ENCODE data around the gene SPAG5. TPM values are rescaled to one million over a fixed set of nuclear protein-coding genes. Genes with fewer than 3 reads are reported as not detected.

The SPAG5 gene
- total RNA-seq, 1 donor = 4.3 TPM

- no peaks in the 10 kb centered on the region for H3K27me3 ChIP-seq (ENCODE audit: insufficient read depth, low read length)
- no peak overlapping the region for H3K27ac ChIP-seq (ENCODE audit: low read depth, low read length)
- no peak overlapping the region for H3K4me3 ChIP-seq (ENCODE audit: insufficient read depth, low read length)
- DNase-seq (ENCODE audit: insufficient read length, low spot score, missing footprints) = no peak
- no peaks in the 10 kb centered on the region for H3K4me1 ChIP-seq (ENCODE audit: insufficient read depth, low read length)
- no peaks in the 10 kb centered on the region for H3K9me3 ChIP-seq (ENCODE audit: low read depth, low read length)
- no peak for TF ChIP-seq CTCF (IDR thresholded peaks at IDR 0.05; ENCODE audit: extremely low read depth, low read depth, low read length)
- H3K4me2 ChIP-seq (ENCODE audit: insufficient read depth, low read length) = no peak overlapping the region
- H4K20me1 ChIP-seq (ENCODE audit: insufficient read depth, low read length) = peaks cover 18% of the 10 kb centered on the region
- peaks cover 36% of the 10 kb centered on the region for H3K79me2 ChIP-seq (ENCODE audit: insufficient read depth, low read length)
- no peak overlapping the region for H2AFZ ChIP-seq (ENCODE audit: low read length)
- peaks cover 93% of the 10 kb centered on the region for H3K36me3 ChIP-seq (ENCODE audit: insufficient read depth, low read length)
Observed at GRCh38 chr17:28635506-28635905, 36.7 kb upstream of the SPAG5 start.

GRCh38 chr17:28634206-28634865 lies 35.5 kb upstream of the SPAG5 start:
- DNase-seq (ENCODE audit: insufficient read length, low spot score, missing footprints) = no peak
- H3K27me3 ChIP-seq (ENCODE audit: insufficient read depth, low read length) = no peaks in the 10 kb centered on the region
- H3K36me3 ChIP-seq (ENCODE audit: insufficient read depth, low read length) = peaks cover 83% of the 10 kb centered on the region
- H3K4me3 ChIP-seq (ENCODE audit: insufficient read depth, low read length) = no peak overlapping the region
- peaks cover 18% of the 10 kb centered on the region for H4K20me1 ChIP-seq (ENCODE audit: insufficient read depth, low read length)
- TF ChIP-seq CTCF (IDR thresholded peaks at IDR 0.05; ENCODE audit: extremely low read depth, low read depth, low read length) = no peak
- H3K79me2 ChIP-seq (ENCODE audit: insufficient read depth, low read length) = peaks cover 32% of the 10 kb centered on the region
- H3K4me1 ChIP-seq (ENCODE audit: insufficient read depth, low read length) = no peaks in the 10 kb centered on the region
- no peak overlapping the region for H3K27ac ChIP-seq (ENCODE audit: low read depth, low read length)
- H2AFZ ChIP-seq (ENCODE audit: low read length) = no peak overlapping the region
- H3K4me2 ChIP-seq (ENCODE audit: insufficient read depth, low read length) = no peak overlapping the region
- H3K9me3 ChIP-seq (ENCODE audit: low read depth, low read length) = no peaks in the 10 kb centered on the region

- Histone ChIP-seq H3K79me2 (ENCODE audit: insufficient read depth, low read length) (no peaks in the 10 kb centered on the region), H3K36me3 (ENCODE audit: insufficient read depth, low read length) (peaks cover 69% of the 10 kb centered on the region), H3K9me3 (ENCODE audit: low read depth, low read length) (no peaks in the 10 kb centered on the region), H3K27ac (ENCODE audit: low read depth, low read length) (no peak overlapping the region), H3K4me2 (ENCODE audit: insufficient read depth, low read length) (no peak overlapping the region), H4K20me1 (ENCODE audit: insufficient read depth, low read length) (peaks cover 4% of the 10 kb centered on the region), H3K27me3 (ENCODE audit: insufficient read depth, low read length) (no peaks in the 10 kb centered on the region), H3K4me3 (ENCODE audit: insufficient read depth, low read length) (no peak overlapping the region), H2AFZ (ENCODE audit: low read length) (no peak overlapping the region), H3K4me1 (ENCODE audit: insufficient read depth, low read length) (no peaks in the 10 kb centered on the region)
- no peak for TF ChIP-seq CTCF (IDR thresholded peaks at IDR 0.05; ENCODE audit: extremely low read depth, low read depth, low read length)
- no peak for DNase-seq (ENCODE audit: insufficient read length, low spot score, missing footprints)
Observed at GRCh38 chr17:28626818-28627217, 28.0 kb upstream of the SPAG5 start.

GRCh38 chr17:28624148-28624547 lies 25.3 kb upstream of the SPAG5 start:
- no peaks in the 10 kb centered on the region for H3K9me3 ChIP-seq (ENCODE audit: low read depth, low read length)
- H3K27ac ChIP-seq (ENCODE audit: low read depth, low read length) = no peak overlapping the region
- no peaks in the 10 kb centered on the region for H3K4me1 ChIP-seq (ENCODE audit: insufficient read depth, low read length)
- H3K79me2 ChIP-seq (ENCODE audit: insufficient read depth, low read length) = no peaks in the 10 kb centered on the region
- peaks cover 4% of the 10 kb centered on the region for H4K20me1 ChIP-seq (ENCODE audit: insufficient read depth, low read length)
- H3K36me3 ChIP-seq (ENCODE audit: insufficient read depth, low read length) = peaks cover 82% of the 10 kb centered on the region
- H2AFZ ChIP-seq (ENCODE audit: low read length) = no peak overlapping the region
- no peak overlapping the region for H3K4me3 ChIP-seq (ENCODE audit: insufficient read depth, low read length)
- H3K27me3 ChIP-seq (ENCODE audit: insufficient read depth, low read length) = no peaks in the 10 kb centered on the region
- no peak overlapping the region for H3K4me2 ChIP-seq (ENCODE audit: insufficient read depth, low read length)
- no peak for DNase-seq (ENCODE audit: insufficient read length, low spot score, missing footprints)
- no peak for TF ChIP-seq CTCF (IDR thresholded peaks at IDR 0.05; ENCODE audit: extremely low read depth, low read depth, low read length)
